Ascending aorta (tissue), 2 donors: ENCODE measurements around the gene PTK6. TPM values are rescaled to one million over a fixed set of nuclear protein-coding genes. Genes with fewer than 3 reads are reported as not detected.

Experiments used
- DNase-seq, 2 donors: peaks; one replicate each; pipeline ENCODE4 v3.0.0-alpha.2; 2019; ENCODE audit warnings: low spot score in 2 of 2
- H3K27ac ChIP-seq, 2 donors: fragments of 200-600 bp; sonication (generic); one replicate each; pipeline ENCODE4 v1.5.1; 2016 to 2017; ENCODE audit warnings: mild to moderate bottlenecking in 1 of 2
- H3K27me3 ChIP-seq: fragments of 200-600 bp; sonication (generic); one replicate; pipeline ENCODE4 v1.5.1; 2017
- H3K36me3 ChIP-seq, 2 donors: fragments of 200-600 bp; sonication (generic); one replicate each; pipeline ENCODE4 v1.5.1; 2016
- H3K4me1 ChIP-seq, 2 donors: fragments of 200-600 bp; sonication (generic); one replicate each; pipeline ENCODE4 v1.5.1; 2016 to 2017; ENCODE audit warnings: mild to moderate bottlenecking in 1 of 2
- H3K4me3 ChIP-seq, 2 donors: fragments of 200-600 bp; sonication (generic); one replicate each; pipeline ENCODE4 v1.5.1; 2016 to 2017; ENCODE audit warnings: mild to moderate bottlenecking in 1 of 2
- H3K9me3 ChIP-seq, 2 donors: fragments of 200-600 bp; sonication (generic); one replicate each; pipeline ENCODE4 v1.5.1; 2016
- intact Hi-C: fragments of 100-400 bp; cut with DNase I; formaldehyde crosslinking; loops from one replicate; pipeline ENCODE4 v1.15.1; 2023
- total RNA-seq: library from RNA; depleted of rRNA; stranded (reverse); fragments of >200 nt; gene quantifications from one replicate; pipeline ENCODE4 v1.1.0, GENCODE V29; 2016
- TF ChIP-seq, protein P1 (sequence below), 3 experiments: fragments of 200-600 bp in 2 of 3; fragments of 450-650 bp in 1 of 3; sonication (generic) in 2 of 3; IDR thresholded peaks; one replicate each; pipeline ENCODE4 v1.5.1; 2016 to 2019; ENCODE audit warnings: antibody characterized with exemption in 3 of 3, mild to moderate bottlenecking in 1 of 3, moderate library complexity in 1 of 3

Gene PTK6
- total RNA-seq, 1 donor from 2014 or later: not detected

- intact Hi-C loops: no loop called here
- H3K9me3 ChIP-seq: no peaks in the 10 kb centered on the region
- H3K36me3 ChIP-seq: peaks cover 39 to 51% of the 10 kb centered on the region in 2 donors
- H3K4me1 ChIP-seq: peaks cover 1 to 3% of the 10 kb centered on the region in 2 donors
- no peak overlapping the region for H3K27ac ChIP-seq
- no peaks in the 10 kb centered on the region for H3K27me3 ChIP-seq
- TF ChIP-seq, protein P1, sequence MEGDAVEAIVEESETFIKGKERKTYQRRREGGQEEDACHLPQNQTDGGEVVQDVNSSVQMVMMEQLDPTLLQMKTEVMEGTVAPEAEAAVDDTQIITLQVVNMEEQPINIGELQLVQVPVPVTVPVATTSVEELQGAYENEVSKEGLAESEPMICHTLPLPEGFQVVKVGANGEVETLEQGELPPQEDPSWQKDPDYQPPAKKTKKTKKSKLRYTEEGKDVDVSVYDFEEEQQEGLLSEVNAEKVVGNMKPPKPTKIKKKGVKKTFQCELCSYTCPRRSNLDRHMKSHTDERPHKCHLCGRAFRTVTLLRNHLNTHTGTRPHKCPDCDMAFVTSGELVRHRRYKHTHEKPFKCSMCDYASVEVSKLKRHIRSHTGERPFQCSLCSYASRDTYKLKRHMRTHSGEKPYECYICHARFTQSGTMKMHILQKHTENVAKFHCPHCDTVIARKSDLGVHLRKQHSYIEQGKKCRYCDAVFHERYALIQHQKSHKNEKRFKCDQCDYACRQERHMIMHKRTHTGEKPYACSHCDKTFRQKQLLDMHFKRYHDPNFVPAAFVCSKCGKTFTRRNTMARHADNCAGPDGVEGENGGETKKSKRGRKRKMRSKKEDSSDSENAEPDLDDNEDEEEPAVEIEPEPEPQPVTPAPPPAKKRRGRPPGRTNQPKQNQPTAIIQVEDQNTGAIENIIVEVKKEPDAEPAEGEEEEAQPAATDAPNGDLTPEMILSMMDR (IDR thresholded peaks at IDR 0.05): no peak
- DNase-seq: no peak
- H3K4me3 ChIP-seq: no peak overlapping the region
Observed at GRCh38 chr20:63558804-63559484, 21.8 kb upstream of the PTK6 start.

DNA sequence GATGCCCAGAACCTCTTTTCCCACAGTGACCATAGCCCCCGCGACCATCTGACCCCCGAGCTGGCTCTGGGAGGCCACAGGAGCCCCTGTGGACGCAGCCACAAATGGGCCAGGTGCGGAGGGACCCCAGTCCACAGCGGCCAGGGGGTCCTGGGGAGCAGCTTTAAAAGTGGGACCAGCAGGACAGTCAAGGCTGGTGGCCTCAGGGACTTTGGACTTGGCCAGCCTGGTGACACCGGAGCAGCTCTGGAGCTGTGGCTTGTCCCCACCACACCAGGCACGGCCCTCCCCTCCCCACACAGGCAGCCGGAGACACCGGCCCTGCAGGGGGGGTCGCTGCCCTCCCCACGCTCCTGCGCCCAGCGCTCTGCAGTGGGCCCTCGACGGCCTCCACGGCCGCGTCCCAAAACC lies 20.3 kb upstream of the PTK6 start:
- Histone ChIP-seq H3K27ac (no peak overlapping the region), H3K4me1 (peaks cover 3 to 6% of the 10 kb centered on the region in 2 donors), H3K9me3 (no peaks in the 10 kb centered on the region), H3K4me3 (no peak overlapping the region), H3K36me3 (peaks cover 28 to 37% of the 10 kb centered on the region in 2 donors), H3K27me3 (no peaks in the 10 kb centered on the region)
- DNase-seq: no peak
- TF ChIP-seq, protein P1 (IDR thresholded peaks at IDR 0.05): no peak
- intact Hi-C loops: no loop called here

DNA sequence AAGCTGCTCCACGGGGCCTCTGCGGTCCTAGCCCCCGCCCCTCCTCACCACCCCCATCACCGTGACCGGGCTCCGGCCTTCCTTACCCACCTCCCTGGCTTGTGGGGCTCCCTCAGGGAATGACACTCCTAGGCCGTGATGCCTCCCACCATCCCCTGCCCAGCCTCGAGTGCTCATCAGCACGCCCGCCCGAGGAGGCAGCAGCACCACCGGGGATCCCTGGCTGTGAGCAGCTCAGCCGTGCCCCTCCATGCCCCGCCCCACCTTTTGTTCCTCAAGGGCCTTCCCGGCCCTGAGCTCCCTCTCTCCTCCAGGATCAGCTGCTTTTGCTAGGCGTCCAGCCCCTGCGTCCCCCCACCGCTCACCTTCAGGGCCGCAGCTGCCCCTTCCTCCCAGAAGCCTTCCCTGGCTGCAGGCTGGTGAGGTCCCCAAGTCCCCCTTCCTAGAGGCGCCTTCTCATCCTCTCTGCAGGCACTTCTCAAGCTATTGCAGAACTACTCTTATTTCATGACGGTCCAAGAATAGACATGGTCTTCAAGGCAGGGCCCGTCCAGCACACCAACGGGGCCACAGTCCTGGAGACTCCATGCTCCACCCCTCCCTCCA lies 19.8 kb upstream of the PTK6 start:
- TF ChIP-seq, protein P1 (IDR thresholded peaks at IDR 0.05): no peak
- no peak for DNase-seq
- Histone ChIP-seq H3K4me3 (no peak overlapping the region), H3K4me1 (peaks cover 3 to 6% of the 10 kb centered on the region in 2 donors), H3K27ac (no peak overlapping the region), H3K36me3 (peaks cover 23 to 32% of the 10 kb centered on the region in 2 donors), H3K27me3 (no peaks in the 10 kb centered on the region), H3K9me3 (no peaks in the 10 kb centered on the region)
- intact Hi-C loops: no loop called here

- Histone ChIP-seq H3K27ac (no peak overlapping the region), H3K9me3 (no peaks in the 10 kb centered on the region), H3K27me3 (no peaks in the 10 kb centered on the region), H3K4me3 (no peak overlapping the region), H3K36me3 (peaks cover 11 to 20% of the 10 kb centered on the region in 2 donors), H3K4me1 (peaks cover 3 to 6% of the 10 kb centered on the region in 2 donors)
- no peak for DNase-seq
- intact Hi-C loops: no loop called here
- TF ChIP-seq, protein P1 (IDR thresholded peaks at IDR 0.05): no peak
Observed at GRCh38 chr20:63555661-63556381, 18.6 kb upstream of the PTK6 start.

DNA sequence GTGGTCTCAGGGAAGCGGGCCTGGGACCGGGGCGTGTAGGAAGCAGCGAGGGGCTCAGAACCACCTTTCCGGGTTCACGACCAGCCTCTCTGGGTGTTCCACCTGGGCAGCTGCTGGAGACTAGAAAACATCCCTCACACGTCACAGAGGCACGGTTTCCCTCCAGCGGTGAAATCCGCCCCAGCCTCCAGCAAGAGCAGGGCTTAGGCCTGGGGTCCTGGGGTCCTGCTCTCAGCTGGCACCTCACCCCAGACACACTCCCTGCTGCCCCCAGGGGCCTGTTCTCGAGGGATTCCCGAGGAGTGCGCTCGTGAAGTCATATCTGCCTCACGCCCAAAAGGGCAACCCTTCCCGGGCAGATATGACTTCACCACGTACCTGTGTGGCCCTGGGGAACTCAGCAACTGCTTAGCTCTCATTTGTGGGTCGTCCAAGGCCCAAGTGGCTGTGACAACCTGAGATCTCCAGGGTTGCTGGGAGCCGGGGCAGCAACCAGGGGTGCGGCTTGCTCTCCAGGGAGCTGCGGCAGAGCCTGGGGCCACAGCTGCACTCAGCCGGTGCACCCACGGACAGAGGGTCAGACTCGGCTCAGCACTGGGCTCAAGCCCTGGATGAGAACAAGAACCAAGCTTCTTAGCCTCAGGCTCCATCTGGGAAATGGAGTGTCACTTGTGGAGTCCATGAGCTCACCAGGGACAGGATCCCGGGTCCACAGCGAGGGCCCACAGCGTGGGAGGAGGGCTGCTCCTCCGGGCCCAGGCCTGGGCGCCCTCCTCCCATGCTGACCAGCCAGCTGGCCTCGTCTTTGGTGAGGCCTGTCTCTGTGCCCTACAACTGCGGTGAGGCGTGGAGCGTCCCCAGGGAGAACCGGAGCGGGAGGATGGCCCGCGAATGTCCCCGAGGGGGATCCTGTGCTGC lies 17.4 kb upstream of the PTK6 start:
- Histone ChIP-seq H3K4me1 (peaks cover 3 to 6% of the 10 kb centered on the region in 2 donors), H3K27ac (no peak overlapping the region), H3K27me3 (no peaks in the 10 kb centered on the region), H3K9me3 (no peaks in the 10 kb centered on the region), H3K4me3 (peak overlapping the region in 1 of 2 donors; percentile 71), H3K36me3 (peaks cover 0 to 9% of the 10 kb centered on the region in 2 donors)
- intact Hi-C loops: no loop called here
- no peak for DNase-seq
- TF ChIP-seq, protein P1 (IDR thresholded peaks at IDR 0.05): no peak
